ENCODE measurements around the gene LIMK1. TPM values are rescaled to one million over a fixed set of nuclear protein-coding genes. Genes with fewer than 3 reads are reported as not detected.

LIMK1 gene
- total and polyA plus RNA-seq, 12 donors: 5.0 to 17.3 (median 9.6) TPM

- peaks cover 0 to 18% (median 0%) of the 10 kb centered on the region in 9 donors for H3K36me3 ChIP-seq
- intact Hi-C loops (cut with DNase I): loop anchor here in 3 of 10 donors (5.0 kb wide), 3 partner anchors 50 to 105 kb away; no protein-coding TSS in a partner anchor
- no peaks in the 10 kb centered on the region for H3K27me3 ChIP-seq
- no peaks in the 10 kb centered on the region for H3K9me3 ChIP-seq
- H3K4me1 ChIP-seq: peaks cover 6 to 23% (median 20%) of the 10 kb centered on the region in 9 donors
- ATAC-seq (peak in 1 of 8 donors; percentile 3), DNase-seq (no peak)
- WGBS, 2 donors: 81 to 92% methylated on average over 9 of the region's 9 CpGs
- H3K4me3 ChIP-seq: peak overlapping the region in 4 of 10 donors; percentile 13 to 56 (median 50)
- TF ChIP-seq, protein P1, sequence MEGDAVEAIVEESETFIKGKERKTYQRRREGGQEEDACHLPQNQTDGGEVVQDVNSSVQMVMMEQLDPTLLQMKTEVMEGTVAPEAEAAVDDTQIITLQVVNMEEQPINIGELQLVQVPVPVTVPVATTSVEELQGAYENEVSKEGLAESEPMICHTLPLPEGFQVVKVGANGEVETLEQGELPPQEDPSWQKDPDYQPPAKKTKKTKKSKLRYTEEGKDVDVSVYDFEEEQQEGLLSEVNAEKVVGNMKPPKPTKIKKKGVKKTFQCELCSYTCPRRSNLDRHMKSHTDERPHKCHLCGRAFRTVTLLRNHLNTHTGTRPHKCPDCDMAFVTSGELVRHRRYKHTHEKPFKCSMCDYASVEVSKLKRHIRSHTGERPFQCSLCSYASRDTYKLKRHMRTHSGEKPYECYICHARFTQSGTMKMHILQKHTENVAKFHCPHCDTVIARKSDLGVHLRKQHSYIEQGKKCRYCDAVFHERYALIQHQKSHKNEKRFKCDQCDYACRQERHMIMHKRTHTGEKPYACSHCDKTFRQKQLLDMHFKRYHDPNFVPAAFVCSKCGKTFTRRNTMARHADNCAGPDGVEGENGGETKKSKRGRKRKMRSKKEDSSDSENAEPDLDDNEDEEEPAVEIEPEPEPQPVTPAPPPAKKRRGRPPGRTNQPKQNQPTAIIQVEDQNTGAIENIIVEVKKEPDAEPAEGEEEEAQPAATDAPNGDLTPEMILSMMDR (IDR thresholded peaks at IDR 0.05): no peak
- H3K27ac ChIP-seq: peak overlapping the region in 1 of 10 donors; percentile 7
These were observed 861 bp upstream of the LIMK1 start for GRCh38 chr7:74082770-74083116.

GRCh38 chr7:74083928-74084721 lies 521 bp downstream of the LIMK1 start:
- Histone ChIP-seq H3K9me3 (no peaks in the 10 kb centered on the region), H3K4me1 (peaks cover 6 to 23% (median 19%) of the 10 kb centered on the region in 9 donors), H3K27ac (peak overlapping the region in 7 of 10 donors; percentile 23 to 85 (median 56)), H3K4me3 (peak overlapping the region; percentile 50 to 95 (median 76)), H3K36me3 (peaks cover 0 to 29% (median 0%) of the 10 kb centered on the region in 9 donors), H3K27me3 (no peaks in the 10 kb centered on the region)
- intact Hi-C loops (cut with DNase I): loop anchor here in 3 of 10 donors (5.0 kb wide), 3 partner anchors 52 to 103 kb away; no protein-coding TSS in a partner anchor
- no peak for DNase-seq
- 4 to 5% methylated on average over 48 to 61 of the region's 61 CpGs for WGBS, 2 donors
- peak; percentile 8 to 49 (median 32) for ATAC-seq
- TF ChIP-seq, protein P1 (IDR thresholded peaks at IDR 0.05): no peak

GRCh38 chr7:74084722-74085578 lies 1.3 kb downstream of the LIMK1 start:
- TF ChIP-seq, protein P1 (IDR thresholded peaks at IDR 0.05): no peak
- DNase-seq (no peak), ATAC-seq (peak in 3 of 8 donors; percentile 12 to 27 (median 23))
- no peaks in the 10 kb centered on the region for H3K27me3 ChIP-seq
- intact Hi-C loops (cut with DNase I): loop anchor here in 4 of 10 donors (5.0 kb wide), 4 partner anchors 53 to 102 kb away; no protein-coding TSS in a partner anchor
- H3K36me3 ChIP-seq: peaks cover 0 to 29% (median 0%) of the 10 kb centered on the region in 9 donors
- peaks cover 6 to 23% (median 19%) of the 10 kb centered on the region in 9 donors for H3K4me1 ChIP-seq
- WGBS, 2 donors: 70 to 81% methylated on average over 6 of the region's 6 CpGs
- H3K4me3 ChIP-seq: peak overlapping the region in 9 of 10 donors; percentile 68 to 95 (median 78)
- no peaks in the 10 kb centered on the region for H3K9me3 ChIP-seq
- peak overlapping the region in 7 of 10 donors; percentile 23 to 85 (median 56) for H3K27ac ChIP-seq

All from heart right ventricle (tissue), 16 donors.